ENCODE results near the gene PRKN. TPM values are rescaled to one million over a fixed set of nuclear protein-coding genes. Genes with fewer than 3 reads are reported as not detected.

Gene PRKN
- total RNA-seq, 1 donor from 2014 or later: 1.3 TPM

GRCh38 chr6:162294029-162294428, 433.5 kb downstream of the PRKN start:
- Histone ChIP-seq H3K27me3 (ENCODE audit: insufficient read depth, low read length) (peaks cover 2% of the 10 kb centered on the region), H3K4me2 (ENCODE audit: low read length) (no peak overlapping the region), H3K27ac (ENCODE audit: low read depth, low read length) (no peak overlapping the region), H3K79me2 (ENCODE audit: insufficient read depth, low read length) (no peaks in the 10 kb centered on the region), H3K4me1 (ENCODE audit: insufficient read depth, low read length) (no peaks in the 10 kb centered on the region), H3K9me3 (ENCODE audit: insufficient read depth, low read depth, low read length) (no peaks in the 10 kb centered on the region), H3K4me3 (ENCODE audit: insufficient read depth, low read depth, low read length) (no peak overlapping the region), H3K9ac (ENCODE audit: low read length) (no peak overlapping the region), H2AFZ (ENCODE audit: low read depth, low read length) (no peak overlapping the region), H3K36me3 (ENCODE audit: insufficient read depth, low read length) (no peaks in the 10 kb centered on the region), H4K20me1 (ENCODE audit: insufficient read depth, low read length) (no peaks in the 10 kb centered on the region)
- Mint-ChIP-seq H3K27ac (ENCODE audit: unreplicated experiment) (no peak overlapping the region), H3K27me3 (ENCODE audit: low read depth, unreplicated experiment) (peaks cover 4% of the 10 kb centered on the region), H3K36me3 (ENCODE audit: low read depth, unreplicated experiment) (no peaks in the 10 kb centered on the region), H3K4me3 (ENCODE audit: unreplicated experiment) (no peak overlapping the region), H3K4me1 (ENCODE audit: low read depth, unreplicated experiment) (no peaks in the 10 kb centered on the region), H3K9me3 (ENCODE audit: unreplicated experiment) (no peaks in the 10 kb centered on the region)
- TF ChIP-seq CTCF (IDR thresholded peaks at IDR 0.05; ENCODE audit: insufficient read depth, low read depth, low read length): no peak
- DNase-seq (ENCODE audit: low read depth): no peak
- FAIRE-seq: no peak

GRCh38 chr6:162292915-162293314, 434.7 kb downstream of the PRKN start:
- Histone ChIP-seq H3K27ac (ENCODE audit: low read depth, low read length) (no peak overlapping the region), H3K9ac (ENCODE audit: low read length) (no peak overlapping the region), H3K9me3 (ENCODE audit: insufficient read depth, low read depth, low read length) (no peaks in the 10 kb centered on the region), H3K36me3 (ENCODE audit: insufficient read depth, low read length) (no peaks in the 10 kb centered on the region), H3K4me2 (ENCODE audit: low read length) (no peak overlapping the region), H3K79me2 (ENCODE audit: insufficient read depth, low read length) (no peaks in the 10 kb centered on the region), H2AFZ (ENCODE audit: low read depth, low read length) (no peak overlapping the region), H3K27me3 (ENCODE audit: insufficient read depth, low read length) (peaks cover 2% of the 10 kb centered on the region), H4K20me1 (ENCODE audit: insufficient read depth, low read length) (no peaks in the 10 kb centered on the region), H3K4me3 (ENCODE audit: insufficient read depth, low read depth, low read length) (no peak overlapping the region), H3K4me1 (ENCODE audit: insufficient read depth, low read length) (no peaks in the 10 kb centered on the region)
- Mint-ChIP-seq H3K9me3 (ENCODE audit: unreplicated experiment) (no peaks in the 10 kb centered on the region), H3K4me3 (ENCODE audit: unreplicated experiment) (no peak overlapping the region), H3K4me1 (ENCODE audit: low read depth, unreplicated experiment) (no peaks in the 10 kb centered on the region), H3K27me3 (ENCODE audit: low read depth, unreplicated experiment) (peaks cover 4% of the 10 kb centered on the region), H3K36me3 (ENCODE audit: low read depth, unreplicated experiment) (no peaks in the 10 kb centered on the region), H3K27ac (ENCODE audit: unreplicated experiment) (no peak overlapping the region)
- TF ChIP-seq CTCF (IDR thresholded peaks at IDR 0.05; ENCODE audit: insufficient read depth, low read depth, low read length) (no peak), EZH2 (IDR thresholded peaks at IDR 0.05; ENCODE audit: insufficient read depth, low read length) (no peak)
- no peak for DNase-seq (ENCODE audit: low read depth)
- FAIRE-seq: no peak

DNA sequence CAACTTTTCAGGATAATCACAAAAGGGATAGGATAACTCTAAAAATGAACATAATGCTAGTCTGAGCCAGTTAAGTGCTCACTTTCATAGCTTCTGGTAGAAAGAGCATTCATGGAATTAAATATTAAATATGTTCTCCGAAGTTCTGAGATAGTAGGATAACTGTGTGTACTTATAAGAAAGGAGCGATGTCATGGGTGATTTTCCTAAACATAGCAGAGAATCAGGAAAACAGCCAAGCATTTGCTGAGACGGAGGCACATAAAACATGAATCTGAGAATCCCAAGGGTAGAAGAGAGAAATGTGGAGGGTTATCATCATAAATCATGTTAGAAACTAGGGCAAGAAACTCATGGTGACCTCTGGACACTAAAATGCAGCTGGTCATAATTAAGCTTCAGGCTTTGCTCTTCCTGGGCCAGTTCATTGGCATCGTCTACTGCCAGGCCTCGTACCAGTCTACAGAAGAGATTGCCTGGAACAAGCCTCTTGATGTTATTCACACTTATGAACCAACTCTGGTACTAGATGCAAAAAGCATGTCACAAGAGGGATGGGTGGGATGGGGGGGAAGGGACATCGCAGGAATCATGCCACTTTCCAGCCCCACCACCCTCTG, 436.6 kb downstream of the PRKN start:
- Histone ChIP-seq H3K4me1 (ENCODE audit: insufficient read depth, low read length) (no peaks in the 10 kb centered on the region), H3K4me2 (ENCODE audit: low read length) (no peak overlapping the region), H3K27me3 (ENCODE audit: insufficient read depth, low read length) (peaks cover 2% of the 10 kb centered on the region), H3K9ac (ENCODE audit: low read length) (no peak overlapping the region), H3K9me3 (ENCODE audit: insufficient read depth, low read depth, low read length) (no peaks in the 10 kb centered on the region), H3K36me3 (ENCODE audit: insufficient read depth, low read length) (no peaks in the 10 kb centered on the region), H2AFZ (ENCODE audit: low read depth, low read length) (no peak overlapping the region), H4K20me1 (ENCODE audit: insufficient read depth, low read length) (no peaks in the 10 kb centered on the region), H3K27ac (ENCODE audit: low read depth, low read length) (no peak overlapping the region), H3K4me3 (ENCODE audit: insufficient read depth, low read depth, low read length) (no peak overlapping the region), H3K79me2 (ENCODE audit: insufficient read depth, low read length) (no peaks in the 10 kb centered on the region)
- no peak overlapping the region for H3K27ac Mint-ChIP-seq (ENCODE audit: unreplicated experiment)
- no peaks in the 10 kb centered on the region for H3K4me1 Mint-ChIP-seq (ENCODE audit: low read depth, unreplicated experiment)
- TF ChIP-seq CTCF (IDR thresholded peaks at IDR 0.05; ENCODE audit: insufficient read depth, low read depth, low read length): no peak
- TF ChIP-seq EZH2 (IDR thresholded peaks at IDR 0.05; ENCODE audit: insufficient read depth, low read length): no peak
- H3K36me3 Mint-ChIP-seq (ENCODE audit: low read depth, unreplicated experiment): no peaks in the 10 kb centered on the region
- H3K27me3 Mint-ChIP-seq (ENCODE audit: low read depth, unreplicated experiment): peaks cover 4% of the 10 kb centered on the region
- DNase-seq (ENCODE audit: low read depth): no peak
- H3K9me3 Mint-ChIP-seq (ENCODE audit: unreplicated experiment): no peaks in the 10 kb centered on the region
- FAIRE-seq: no peak
- no peak overlapping the region for H3K4me3 Mint-ChIP-seq (ENCODE audit: unreplicated experiment)
